Measurements from ENCODE around the gene XIRP2.
"Not testable (repeated sequence)": the region's sequence is repeated elsewhere in the genome, so short reads cannot be mapped to it uniquely, and the experiment has no call there.

XIRP2 gene

GRCh38 chr2:167209784-167210183, 321.5 kb downstream of the XIRP2 start:
- DNase-seq, result no peak

- DNase-seq, result peak; percentile 79 to 83
These were observed 323.9 kb downstream of the XIRP2 start for GRCh38 chr2:167212014-167212648.

GRCh38 chr2:167215595-167215994, 327.3 kb downstream of the XIRP2 start:
- no peak for DNase-seq

- no peak for DNase-seq
These were observed 349.2 kb downstream of the XIRP2 start for GRCh38 chr2:167237478-167237877.

- no peak for DNase-seq
These were observed 352.4 kb downstream of the XIRP2 start for GRCh38 chr2:167240671-167241070.

- peak; percentile 12 to 31 for DNase-seq
These were observed 360.9 kb downstream of the XIRP2 start for GRCh38 chr2:167249197-167249596.

- DNase-seq, result no peak
These were observed 364.7 kb downstream of the XIRP2 start for GRCh38 chr2:167253025-167253424.

GRCh38 chr2:167254721-167255120, 366.4 kb downstream of the XIRP2 start:
- DNase-seq, result no peak

GRCh38 chr2:167258712-167259111, 370.4 kb downstream of the XIRP2 start:
- no peak for DNase-seq

- peak; percentile 21 to 36 for DNase-seq
These were observed 376.1 kb downstream of the XIRP2 start for GRCh38 chr2:167264380-167264779.

GRCh38 chr2:167265004-167265403, 376.7 kb downstream of the XIRP2 start:
- DNase-seq, result no peak

GRCh38 chr2:167265722-167266121, 377.4 kb downstream of the XIRP2 start:
- no peak for DNase-seq

- not testable (repeated sequence) for DNase-seq
These were observed 380.0 kb downstream of the XIRP2 start for GRCh38 chr2:167268245-167268644.

GRCh38 chr2:167271932-167272331, 383.7 kb downstream of the XIRP2 start:
- DNase-seq, result no peak

- no peak for DNase-seq
These were observed 386.8 kb downstream of the XIRP2 start for GRCh38 chr2:167275046-167275445.

- no peak for DNase-seq
These were observed 391.5 kb downstream of the XIRP2 start for GRCh38 chr2:167279810-167280209.

GRCh38 chr2:167287212-167287611, 398.9 kb downstream of the XIRP2 start:
- DNase-seq, result no peak

GRCh38 chr2:167289651-167290410, 401.6 kb downstream of the XIRP2 start:
- peak in 1 of 2 experiments; percentile 10 for DNase-seq

- DNase-seq, result peak; percentile 89 to 95
These were observed 404.3 kb downstream of the XIRP2 start, which contains the start of gene B3GALT1 for GRCh38 chr2:167292430-167293171. Gene B3GALT1, plus strand, starts transcription at chr2:167293001.

- peak; percentile 11 to 20 for DNase-seq
These were observed 405.0 kb downstream of the XIRP2 start for GRCh38 chr2:167293172-167293781.

GRCh38 chr2:167293943-167294775, 405.9 kb downstream of the XIRP2 start:
- no peak for DNase-seq

GRCh38 chr2:167294776-167295140, 406.5 kb downstream of the XIRP2 start:
- DNase-seq, result peak; percentile 50 to 70
